ENCODE measurements around the gene SAP30BP.
A peak's percentile ranks its signal among the peaks of the same experiment; 100 is the strongest.

SAP30BP gene

GRCh38 chr17:75633486-75634375 lies 33.4 kb upstream of the SAP30BP start:
- peak; percentile 65 for TF ChIP-seq CTCF (conservative IDR thresholded peaks at IDR 0.05; ENCODE audit: control insufficient read depth, insufficient read depth, low read depth, low read length)
- no peak overlapping the region for H3K4me3 ChIP-seq (ENCODE audit: control insufficient read depth, low read depth, low read length)
- DNase-seq (ENCODE audit: low read depth), result peak; percentile 87

GRCh38 chr17:75634376-75634740 lies 32.8 kb upstream of the SAP30BP start:
- no peak overlapping the region for H3K4me3 ChIP-seq (ENCODE audit: control insufficient read depth, low read depth, low read length)
- no peak for TF ChIP-seq CTCF (conservative IDR thresholded peaks at IDR 0.05; ENCODE audit: control insufficient read depth, insufficient read depth, low read depth, low read length)
- no peak for DNase-seq (ENCODE audit: low read depth)

- H3K4me3 ChIP-seq (ENCODE audit: control insufficient read depth, low read depth, low read length), result no peak overlapping the region
- TF ChIP-seq CTCF (conservative IDR thresholded peaks at IDR 0.05; ENCODE audit: control insufficient read depth, insufficient read depth, low read depth, low read length), result no peak
- DNase-seq (ENCODE audit: low read depth), result no peak
Observed at GRCh38 chr17:75634754-75635609, 32.2 kb upstream of the SAP30BP start.

GRCh38 chr17:75635610-75636202 lies 31.4 kb upstream of the SAP30BP start:
- no peak overlapping the region for H3K4me3 ChIP-seq (ENCODE audit: control insufficient read depth, low read depth, low read length)
- TF ChIP-seq CTCF (conservative IDR thresholded peaks at IDR 0.05; ENCODE audit: control insufficient read depth, insufficient read depth, low read depth, low read length), result no peak

GRCh38 chr17:75636381-75637142 lies 30.6 kb upstream of the SAP30BP start:
- no peak for TF ChIP-seq CTCF (conservative IDR thresholded peaks at IDR 0.05; ENCODE audit: control insufficient read depth, insufficient read depth, low read depth, low read length)
- no peak for DNase-seq (ENCODE audit: low read depth)
- H3K4me3 ChIP-seq (ENCODE audit: control insufficient read depth, low read depth, low read length), result no peak overlapping the region

More at GRCh38 chr17:75635610-75636202, 31.4 kb upstream of the SAP30BP start:
- DNase-seq (ENCODE audit: low read depth), result no peak

GRCh38 chr17:75637143-75637538 lies 30.0 kb upstream of the SAP30BP start:
- no peak for TF ChIP-seq CTCF (conservative IDR thresholded peaks at IDR 0.05; ENCODE audit: control insufficient read depth, insufficient read depth, low read depth, low read length)
- no peak for DNase-seq (ENCODE audit: low read depth)
- H3K4me3 ChIP-seq (ENCODE audit: control insufficient read depth, low read depth, low read length), result no peak overlapping the region

Data from fibroblast of mammary gland (primary cell).